GM12878 (cell line): ENCODE data around the gene TIMM22. TPM values are rescaled to one million over a fixed set of nuclear protein-coding genes. Genes with fewer than 3 reads are reported as not detected.

Experiments used
- ATAC-seq: fragments of 200-7000 bp; cut with Tn5 transposase; 3 replicates; pipeline ENCODE4 v1.9.1; 2020; ENCODE audit warnings: mild to moderate bottlenecking, moderate library complexity
- BruUV-seq: library from RNA; stranded (reverse); fragments of 400-500 nt; replicated peaks from 2 replicates; lab custom pipeline; 2021; lab: Mats Ljungman, UMichigan
- CTCF ChIA-PET: fragments of 300-600 bp; sonication (Branson Sonifier 250); formaldehyde crosslinking; extraction: SDS; loops from one replicate; lab custom pipeline; 2021; ENCODE audit warnings: inconsistent platforms; lab: Yijun Ruan, JAX
- POLR2A ChIA-PET: fragments of 350-600 bp; formaldehyde crosslinking; extraction: SDS; loops from one replicate; lab custom pipeline; 2021; ENCODE audit warnings: inconsistent platforms; lab: Charles Lee
- RAD21 ChIA-PET: fragments of 300-600 bp; sonication (Branson Sonifier 250); formaldehyde crosslinking; loops from one replicate; lab custom pipeline; 2023; ENCODE audit warnings: antibody characterized with exemption; ENCODE audit not compliant: unreplicated experiment; lab: Charles Lee
- SMC1A ChIA-PET: fragments of 300-600 bp; sonication (Branson Sonifier 250); formaldehyde crosslinking; loops from one replicate; lab custom pipeline; 2023; ENCODE audit not compliant: unreplicated experiment, uncharacterized antibody; lab: Charles Lee
- DNase-seq: peaks from one replicate; pipeline ENCODE4 v3.0.0-alpha.2; 2011; ENCODE audit warnings: low read depth, low spot score
- FAIRE-seq: peaks from 3 replicates; lab custom pipeline; 2011; peaks lifted over from hg19 to GRCh38; lab: Jason Lieb, UNC
- H2AFZ ChIP-seq: 2 replicates; pipeline ENCODE4 v1.6.0; 2011; ENCODE audit warnings: low read depth, low read length, control low read depth; ENCODE audit not compliant: control insufficient read depth
- H3K27ac ChIP-seq: 2 replicates; pipeline ENCODE4 v1.5.1; 2011; ENCODE audit warnings: control low read depth; ENCODE audit not compliant: control insufficient read depth, insufficient read depth
- H3K27me3 ChIP-seq, 2 experiments: replicated peaks in 1 of 2; 2 replicates each; pipeline versions ENCODE4 v1.6.0 to v1.6.1; 2011; ENCODE audit warnings: low read length in 1 of 2; ENCODE audit not compliant: control insufficient read depth in 2 of 2, insufficient read depth in 2 of 2
- H3K36me3 ChIP-seq, 2 experiments: 2 replicates each; pipeline ENCODE4 v1.5.1; 2011; ENCODE audit warnings: low read length in 1 of 2; ENCODE audit not compliant: control insufficient read depth in 2 of 2, insufficient read depth in 2 of 2
- H3K4me1 ChIP-seq: 2 replicates; pipeline ENCODE4 v1.6.1; 2011; ENCODE audit warnings: mild to moderate bottlenecking, low read length, moderate library complexity, mixed read lengths; ENCODE audit not compliant: control insufficient read depth, insufficient read depth
- H3K4me2 ChIP-seq: 2 replicates; pipeline ENCODE4 v1.6.0; 2011; ENCODE audit warnings: control low read depth; ENCODE audit not compliant: control insufficient read depth, insufficient read depth
- H3K4me3 ChIP-seq: fragments of 200-600 bp; sonication (generic); 2 replicates; pipeline ENCODE4 v1.5.1; 2016
- H3K79me2 ChIP-seq: 2 replicates; pipeline ENCODE4 v1.6.0; 2011; ENCODE audit warnings: low read length; ENCODE audit not compliant: control insufficient read depth, insufficient read depth
- H3K9ac ChIP-seq: 2 replicates; pipeline ENCODE4 v1.8.0; 2011; ENCODE audit warnings: low read length, control low read depth, mixed read lengths; ENCODE audit not compliant: control insufficient read depth, insufficient read depth
- H3K9me3 ChIP-seq: replicated peaks from 3 replicates; pipeline ENCODE4 v1.5.1; 2011; ENCODE audit warnings: mild to moderate bottlenecking, low read length; ENCODE audit not compliant: control insufficient read depth, insufficient read depth
- H4K20me1 ChIP-seq: 2 replicates; pipeline ENCODE4 v1.6.0; 2011; ENCODE audit not compliant: control insufficient read depth, insufficient read depth
- CHD4 ChIP-seq: fragments of 200-600 bp; sonication (generic); IDR thresholded peaks from 2 replicates; pipeline ENCODE4 v1.6.1; 2016; ENCODE audit warnings: mild to moderate bottlenecking
- ETV6 ChIP-seq, 2 experiments: fragments of 450-650 bp in 1 of 2; IDR thresholded peaks in 1 of 2; conservative IDR thresholded peaks in 1 of 2; 2 replicates each; pipeline ENCODE4 v1.6.1; 2014; ENCODE audit warnings: antibody characterized with exemption in 1 of 2, borderline replicate concordance in 1 of 2, low read depth in 1 of 2, mild to moderate bottlenecking in 1 of 2, moderate library complexity in 1 of 2
- MTA3 ChIP-seq: IDR thresholded peaks from 2 replicates; pipeline ENCODE4 v1.6.1; 2012; ENCODE audit warnings: low read length, inconsistent platforms, borderline replicate concordance
- SRF ChIP-seq, 2 experiments: IDR thresholded peaks; 2 replicates each; pipeline ENCODE4 v1.6.1; 2011; ENCODE audit warnings: low read depth in 2 of 2, low read length in 2 of 2, mild to moderate bottlenecking in 1 of 2, moderate library complexity in 1 of 2
- WRNIP1 ChIP-seq: IDR thresholded peaks from 2 replicates; pipeline ENCODE4 v1.6.1; 2011; ENCODE audit warnings: low read depth, low read length, improper control_type of control experiment, borderline replicate concordance
- WGBS: methylation state at CpG from one replicate; pipeline ENCODE4 v1.1.6; 2016; ENCODE audit warnings: low lambda C conversion rate; ENCODE audit not compliant: insufficient replicate concordance, insufficient coverage; ENCODE audit errors: missing lambda C conversion rate; 5-methylcytosine and 5-hydroxymethylcytosine counted together
- in situ Hi-C: fragments of 300-500 bp; cut with MboI; formaldehyde crosslinking; loops from 9 replicates; pipeline ENCODE4 v1.14.3; 2018; ENCODE audit warnings: mixed read lengths
- intact Hi-C: fragments of 100-400 bp; cut with micrococcal nuclease; formaldehyde crosslinking; loops from one replicate; pipeline ENCODE4 v1.14.2; 2022; ENCODE audit not compliant: unreplicated experiment
- polyA plus RNA-seq, 11 experiments: library from polyadenylated mRNA; depleted of rRNA in 4 of 11; unstranded in 6 of 11; stranded (reverse) in 5 of 11; fragments of >200 nt; fragmentation: Nextera tagmentation in 4 of 11; fragmentation: Illumina TruSeq in 1 of 11; extraction: Ambion mirVana in 4 of 11; extraction: Trizol in 1 of 11; gene quantifications; 1 replicate in 1 of 11; 2 replicates in 10 of 11; pipeline versions ENCODE4 v1.2.1 to v1.2.3, GENCODE V29; 2011 to 2016; ENCODE audit warnings: inconsistent platforms in 2 of 11, missing spikeins in 2 of 11, low read depth in 1 of 11
- total RNA-seq, 4 experiments: library from RNA; depleted of rRNA in 3 of 4; stranded (reverse); fragments of >200 nt in 3 of 4; fragmentation: Illumina TruSeq in 1 of 4; extraction: Trizol in 1 of 4; gene quantifications; 2 replicates each; pipeline versions ENCODE4 v1.2.1 to v1.2.3, GENCODE V29; 2013 to 2021
- TF ChIP-seq, protein P1 (sequence below): fragments of 450-650 bp; IDR thresholded peaks from 2 replicates; pipeline ENCODE4 v1.6.1; 2017; ENCODE audit warnings: mild to moderate bottlenecking, moderate library complexity
- TF ChIP-seq, protein P2 (sequence below): fragments of 450-650 bp; formaldehyde crosslinking; IDR thresholded peaks from 2 replicates; pipeline ENCODE4 v1.4.0; 2022; ENCODE audit warnings: mild to moderate bottlenecking, moderate library complexity

The TIMM22 gene
- total and polyA plus RNA-seq, 10 of the 15 experiments (the other 5 are each of a cell fraction or from before 2014, with no cell fraction given) = 4.4 to 25.0 (median 10.6) TPM

DNA sequence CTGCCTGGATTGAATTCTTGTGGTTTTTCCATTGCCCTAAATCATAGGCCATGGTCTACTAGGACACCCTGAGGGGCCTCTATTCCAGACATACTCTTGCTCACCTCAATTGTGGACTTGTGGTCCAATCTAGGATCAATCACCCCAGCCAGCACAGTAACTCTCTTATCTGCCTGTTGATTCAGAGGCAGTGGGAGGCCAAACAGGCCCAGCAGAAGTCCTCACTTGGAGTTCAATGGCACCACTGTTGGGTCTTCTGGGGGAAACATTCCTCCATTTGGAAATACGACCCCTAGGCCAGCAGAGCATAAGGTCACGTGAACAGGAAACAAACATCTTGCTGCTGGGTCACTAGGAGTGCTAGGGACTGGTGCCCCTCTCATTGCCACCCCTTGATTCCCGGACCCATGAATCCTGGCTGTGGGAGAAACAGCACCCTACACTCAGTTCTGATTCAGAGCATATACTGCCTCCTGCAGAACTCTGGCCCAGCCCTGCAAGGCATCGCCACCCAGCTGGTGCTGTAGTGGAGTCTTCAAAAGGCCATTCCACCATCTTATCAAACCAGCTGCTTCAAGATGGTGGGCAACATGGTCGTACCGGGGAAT is 10.5 kb upstream of the TIMM22 start:
- no peak for FAIRE-seq

More for the DNA sequence above, 10.5 kb upstream of the TIMM22 start:
- no peak for DNase-seq
- in situ Hi-C loops = loop anchor here (5.0 kb wide), 1 partner anchor 189 kb away; no protein-coding TSS in a partner anchor
- no peak overlapping the region for H3K4me3 ChIP-seq
- no peak overlapping the region for H3K9ac ChIP-seq
- WGBS = 33% methylated on average over 6 of the region's 6 CpGs
- H3K36me3 ChIP-seq = no peaks in the 10 kb centered on the region
- ChIA-PET SMC1A (no interaction called here), POLR2A (no interaction called here), RAD21 (no interaction called here), CTCF (no interaction called here)
- H3K27ac ChIP-seq = no peak overlapping the region
- no TSS peak for BruUV-seq
- no peak for TF ChIP-seq CHD4
- TF ChIP-seq WRNIP1 = no peak
- TF ChIP-seq MTA3 = no peak
- TF ChIP-seq, protein P1, sequence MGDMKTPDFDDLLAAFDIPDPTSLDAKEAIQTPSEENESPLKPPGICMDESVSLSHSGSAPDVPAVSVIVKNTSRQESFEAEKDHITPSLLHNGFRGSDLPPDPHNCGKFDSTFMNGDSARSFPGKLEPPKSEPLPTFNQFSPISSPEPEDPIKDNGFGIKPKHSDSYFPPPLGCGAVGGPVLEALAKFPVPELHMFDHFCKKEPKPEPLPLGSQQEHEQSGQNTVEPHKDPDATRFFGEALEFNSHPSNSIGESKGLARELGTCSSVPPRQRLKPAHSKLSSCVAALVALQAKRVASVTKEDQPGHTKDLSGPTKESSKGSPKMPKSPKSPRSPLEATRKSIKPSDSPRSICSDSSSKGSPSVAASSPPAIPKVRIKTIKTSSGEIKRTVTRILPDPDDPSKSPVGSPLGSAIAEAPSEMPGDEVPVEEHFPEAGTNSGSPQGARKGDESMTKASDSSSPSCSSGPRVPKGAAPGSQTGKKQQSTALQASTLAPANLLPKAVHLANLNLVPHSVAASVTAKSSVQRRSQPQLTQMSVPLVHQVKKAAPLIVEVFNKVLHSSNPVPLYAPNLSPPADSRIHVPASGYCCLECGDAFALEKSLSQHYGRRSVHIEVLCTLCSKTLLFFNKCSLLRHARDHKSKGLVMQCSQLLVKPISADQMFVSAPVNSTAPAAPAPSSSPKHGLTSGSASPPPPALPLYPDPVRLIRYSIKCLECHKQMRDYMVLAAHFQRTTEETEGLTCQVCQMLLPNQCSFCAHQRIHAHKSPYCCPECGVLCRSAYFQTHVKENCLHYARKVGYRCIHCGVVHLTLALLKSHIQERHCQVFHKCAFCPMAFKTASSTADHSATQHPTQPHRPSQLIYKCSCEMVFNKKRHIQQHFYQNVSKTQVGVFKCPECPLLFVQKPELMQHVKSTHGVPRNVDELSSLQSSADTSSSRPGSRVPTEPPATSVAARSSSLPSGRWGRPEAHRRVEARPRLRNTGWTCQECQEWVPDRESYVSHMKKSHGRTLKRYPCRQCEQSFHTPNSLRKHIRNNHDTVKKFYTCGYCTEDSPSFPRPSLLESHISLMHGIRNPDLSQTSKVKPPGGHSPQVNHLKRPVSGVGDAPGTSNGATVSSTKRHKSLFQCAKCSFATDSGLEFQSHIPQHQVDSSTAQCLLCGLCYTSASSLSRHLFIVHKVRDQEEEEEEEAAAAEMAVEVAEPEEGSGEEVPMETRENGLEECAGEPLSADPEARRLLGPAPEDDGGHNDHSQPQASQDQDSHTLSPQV = no peak
- no peak for TF ChIP-seq SRF (IDR thresholded peaks at IDR 0.05; ENCODE audit: low read depth in 2 of 2, low read length in 2 of 2)
- TF ChIP-seq ETV6 (conservative IDR thresholded peaks at IDR 0.05 in 1 of 2, IDR thresholded peaks at IDR 0.05 in 1 of 2; ENCODE audit: borderline replicate concordance in 1 of 2, low read depth in 1 of 2) = no peak
- TF ChIP-seq, protein P2, sequence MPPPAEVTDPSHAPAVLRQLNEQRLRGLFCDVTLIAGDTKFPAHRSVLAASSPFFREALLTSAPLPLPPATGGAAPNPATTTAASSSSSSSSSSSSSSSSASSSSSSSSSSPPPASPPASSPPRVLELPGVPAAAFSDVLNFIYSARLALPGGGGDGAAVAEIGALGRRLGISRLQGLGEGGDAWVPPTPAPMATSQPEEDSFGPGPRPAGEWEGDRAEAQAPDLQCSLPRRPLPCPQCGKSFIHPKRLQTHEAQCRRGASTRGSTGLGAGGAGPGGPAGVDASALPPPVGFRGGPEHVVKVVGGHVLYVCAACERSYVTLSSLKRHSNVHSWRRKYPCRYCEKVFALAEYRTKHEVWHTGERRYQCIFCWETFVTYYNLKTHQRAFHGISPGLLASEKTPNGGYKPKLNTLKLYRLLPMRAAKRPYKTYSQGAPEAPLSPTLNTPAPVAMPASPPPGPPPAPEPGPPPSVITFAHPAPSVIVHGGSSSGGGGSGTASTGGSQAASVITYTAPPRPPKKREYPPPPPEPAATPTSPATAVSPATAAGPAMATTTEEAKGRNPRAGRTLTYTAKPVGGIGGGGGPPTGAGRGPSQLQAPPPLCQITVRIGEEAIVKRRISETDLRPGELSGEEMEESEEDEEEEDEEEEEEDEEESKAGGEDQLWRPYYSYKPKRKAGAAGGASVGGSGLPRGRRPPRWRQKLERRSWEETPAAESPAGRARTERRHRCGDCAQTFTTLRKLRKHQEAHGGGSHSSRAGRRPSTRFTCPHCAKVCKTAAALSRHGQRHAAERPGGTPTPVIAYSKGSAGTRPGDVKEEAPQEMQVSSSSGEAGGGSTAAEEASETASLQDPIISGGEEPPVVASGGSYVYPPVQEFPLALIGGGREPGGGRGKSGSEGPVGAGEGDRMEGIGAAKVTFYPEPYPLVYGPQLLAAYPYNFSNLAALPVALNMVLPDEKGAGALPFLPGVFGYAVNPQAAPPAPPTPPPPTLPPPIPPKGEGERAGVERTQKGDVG = no peak
- H3K4me1 ChIP-seq = no peaks in the 10 kb centered on the region
- intact Hi-C loops = loop anchor here (10.0 kb wide), 1 partner anchor 272 kb away; the partner anchor contains the start of gene VPS53
- no peaks in the 10 kb centered on the region for H4K20me1 ChIP-seq
- H3K79me2 ChIP-seq = no peaks in the 10 kb centered on the region
- no peak for ATAC-seq
- no peak overlapping the region for H3K4me2 ChIP-seq
- no peaks in the 10 kb centered on the region for H3K9me3 ChIP-seq
- H3K27me3 ChIP-seq = no peaks in the 10 kb centered on the region
- H2AFZ ChIP-seq = no peak overlapping the region
